ENCODE measurements around the gene ZNF583.
A peak's percentile ranks its signal among the peaks of the same experiment; 100 is the strongest.

DNA sequence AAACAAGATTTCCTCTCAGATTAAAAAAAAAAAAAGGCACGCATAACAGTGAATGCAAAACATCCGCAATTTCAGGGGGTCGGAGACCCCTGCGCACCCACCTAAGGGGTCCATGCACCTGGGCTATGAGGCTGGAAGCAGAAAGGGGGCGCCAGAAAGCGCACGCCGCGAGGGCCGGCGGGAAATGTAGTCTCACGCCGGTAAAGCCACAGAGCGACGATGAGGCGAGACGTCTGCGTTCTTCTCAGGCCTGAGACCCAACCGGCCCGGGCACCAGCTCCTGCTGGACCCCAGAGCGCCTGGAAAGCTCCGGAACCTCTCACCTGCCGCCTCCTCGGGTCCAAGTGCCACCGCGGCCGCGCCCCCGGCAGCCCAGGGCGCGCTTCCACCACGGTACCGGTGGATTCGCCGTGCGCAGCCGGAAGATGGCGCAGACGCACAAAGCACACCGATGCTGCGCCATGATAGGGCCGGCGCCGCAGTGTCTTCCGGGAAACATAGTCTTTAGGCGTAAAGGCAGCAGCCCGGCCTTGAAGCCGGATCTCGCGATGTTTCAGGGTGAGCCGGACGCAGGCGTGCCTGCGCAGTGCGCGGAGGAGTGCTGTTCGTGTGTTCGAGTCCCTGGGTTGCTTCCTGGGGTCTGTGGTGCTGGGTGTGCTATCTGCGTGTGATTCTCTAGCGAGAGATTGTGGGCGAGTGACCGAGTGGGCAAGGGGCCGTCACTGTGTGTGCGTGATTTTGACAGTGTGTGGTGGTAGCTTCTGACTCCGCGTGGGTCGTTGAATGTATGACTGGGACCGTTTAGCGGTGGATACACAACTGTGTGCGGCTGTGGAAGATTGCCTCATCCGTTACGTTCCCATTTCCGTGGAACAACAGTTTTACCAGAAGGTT is 10.8 kb upstream of the ZNF583 start, which contains the start of gene ZNF582:
- TF ChIP-seq, protein P1, sequence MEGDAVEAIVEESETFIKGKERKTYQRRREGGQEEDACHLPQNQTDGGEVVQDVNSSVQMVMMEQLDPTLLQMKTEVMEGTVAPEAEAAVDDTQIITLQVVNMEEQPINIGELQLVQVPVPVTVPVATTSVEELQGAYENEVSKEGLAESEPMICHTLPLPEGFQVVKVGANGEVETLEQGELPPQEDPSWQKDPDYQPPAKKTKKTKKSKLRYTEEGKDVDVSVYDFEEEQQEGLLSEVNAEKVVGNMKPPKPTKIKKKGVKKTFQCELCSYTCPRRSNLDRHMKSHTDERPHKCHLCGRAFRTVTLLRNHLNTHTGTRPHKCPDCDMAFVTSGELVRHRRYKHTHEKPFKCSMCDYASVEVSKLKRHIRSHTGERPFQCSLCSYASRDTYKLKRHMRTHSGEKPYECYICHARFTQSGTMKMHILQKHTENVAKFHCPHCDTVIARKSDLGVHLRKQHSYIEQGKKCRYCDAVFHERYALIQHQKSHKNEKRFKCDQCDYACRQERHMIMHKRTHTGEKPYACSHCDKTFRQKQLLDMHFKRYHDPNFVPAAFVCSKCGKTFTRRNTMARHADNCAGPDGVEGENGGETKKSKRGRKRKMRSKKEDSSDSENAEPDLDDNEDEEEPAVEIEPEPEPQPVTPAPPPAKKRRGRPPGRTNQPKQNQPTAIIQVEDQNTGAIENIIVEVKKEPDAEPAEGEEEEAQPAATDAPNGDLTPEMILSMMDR (IDR thresholded peaks at IDR 0.05): peak in 1 of 3 donors; percentile 40
- TF ChIP-seq POLR2A (IDR thresholded peaks at IDR 0.05): no peak
